Common myeloid progenitor, CD34-positive (primary cell): ENCODE results near the gene CSRP1.
A peak's percentile ranks its signal among the peaks of the same experiment; 100 is the strongest.
"Not testable (repeated sequence)": the region's sequence is repeated elsewhere in the genome, so short reads cannot be mapped to it uniquely, and the experiment has no call there.

Experiments
- CTCF ChIA-PET: fragments of 350-600 bp; sonication (Branson Sonifier 250); formaldehyde crosslinking; loops from one replicate; lab custom pipeline; 2021; ENCODE audit warnings: antibody characterized with exemption; lab: Charles Lee
- POLR2A ChIA-PET: fragments of 350-600 bp; sonication (Branson Sonifier 250); formaldehyde crosslinking; loops from one replicate; lab custom pipeline; 2021; ENCODE audit warnings: antibody characterized with exemption; lab: Charles Lee
- DNase-seq, 3 donors: peaks; one replicate each; pipeline versions ENCODE4 v3.0.0 to v3.0.0-alpha.2; 2013
- H3K27ac ChIP-seq, 2 experiments: 1 replicate in 1 of 2; 2 replicates in 1 of 2; pipeline ENCODE4 v1.7.0; 2013; ENCODE audit warnings: inconsistent platforms in 2 of 2, low read length in 2 of 2, mild to moderate bottlenecking in 2 of 2, low read depth in 1 of 2, moderate library complexity in 1 of 2; ENCODE audit not compliant: severe bottlenecking in 2 of 2, insufficient read depth in 1 of 2, poor library complexity in 1 of 2
- H3K27me3 ChIP-seq, 5 experiments: replicated peaks in 2 of 5; 1 replicate in 3 of 5; 2 replicates in 2 of 5; pipeline versions ENCODE4 v1.6.1 to v1.7.0; 2013; ENCODE audit warnings: low read length in 4 of 5, mild to moderate bottlenecking in 2 of 5, moderate library complexity in 2 of 5, inconsistent platforms in 1 of 5; ENCODE audit not compliant: insufficient read depth in 5 of 5, control insufficient read depth in 4 of 5
- H3K36me3 ChIP-seq, 4 experiments: 1 replicate in 2 of 4; 2 replicates in 2 of 4; pipeline versions ENCODE4 v1.6.1 to v1.7.0; 2013; ENCODE audit warnings: low read length in 3 of 4, control low read depth in 1 of 4, mild to moderate bottlenecking in 1 of 4; ENCODE audit not compliant: control insufficient read depth in 4 of 4, insufficient read depth in 4 of 4
- H3K4me1 ChIP-seq, 4 experiments: 1 replicate in 3 of 4; 2 replicates in 1 of 4; pipeline versions ENCODE4 v1.6.1 to v1.7.1; 2013; ENCODE audit warnings: low read length in 3 of 4, mild to moderate bottlenecking in 3 of 4, control low read depth in 1 of 4, inconsistent platforms in 1 of 4, moderate library complexity in 1 of 4; ENCODE audit not compliant: control insufficient read depth in 4 of 4, insufficient read depth in 4 of 4; ENCODE audit errors: control extremely low read depth in 1 of 4
- H3K4me3 ChIP-seq, 7 experiments: 1 replicate in 4 of 7; 2 replicates in 3 of 7; pipeline versions ENCODE4 v1.5.1 to v1.7.0; 2013; ENCODE audit warnings: mild to moderate bottlenecking in 7 of 7, low read length in 6 of 7, moderate library complexity in 6 of 7, inconsistent platforms in 2 of 7, low read depth in 2 of 7, control low read depth in 1 of 7; ENCODE audit not compliant: insufficient read depth in 4 of 7, control insufficient read depth in 1 of 7; ENCODE audit errors: extremely low read depth in 1 of 7
- H3K9me3 ChIP-seq, 5 experiments: 1 replicate in 4 of 5; 2 replicates in 1 of 5; pipeline versions ENCODE4 v1.6.1 to v1.7.1; 2013; ENCODE audit warnings: low read length in 4 of 5, mild to moderate bottlenecking in 2 of 5, inconsistent platforms in 1 of 5, low read depth in 1 of 5, moderate library complexity in 1 of 5; ENCODE audit not compliant: control insufficient read depth in 4 of 5, insufficient read depth in 2 of 5; ENCODE audit errors: control extremely low read depth in 1 of 5
- WGBS: methylation state at CpG from one replicate; pipeline ENCODE4 v1.1.5; 2013; ENCODE audit not compliant: insufficient coverage; 5-methylcytosine and 5-hydroxymethylcytosine counted together

The CSRP1 gene

GRCh38 chr1:201498621-201499020 is 8.3 kb downstream of the CSRP1 start:
- Histone ChIP-seq H3K9me3 (no peaks in the 10 kb centered on the region), H3K27me3 (no peaks in the 10 kb centered on the region), H3K36me3 (peaks cover 5 to 11% (median 9%) of the 10 kb centered on the region in 4 experiments), H3K27ac (no peak overlapping the region), H3K4me1 (peaks cover 2 to 24% (median 16%) of the 10 kb centered on the region in 4 experiments), H3K4me3 (no peak overlapping the region)
- CTCF ChIA-PET: interaction anchor here (0.6 to 32.1 kb wide), 3 partner anchors 7 to 63 kb away, joined by 3 to 1059 read pairs (median 1059); partner anchors contain the start of gene CSRP1
- POLR2A ChIA-PET: no interaction called here
- 98% methylated on average over 7 of the region's 8 CpGs for WGBS
- no peak for DNase-seq

GRCh38 chr1:201497935-201498509 is 8.9 kb downstream of the CSRP1 start:
- ChIA-PET POLR2A (no interaction called here), CTCF (interaction anchor here (29.7 to 32.1 kb wide), 2 partner anchors 7 to 10 kb away, joined by 1059 read pairs; partner anchors contain the start of gene CSRP1)
- no peak overlapping the region for H3K4me3 ChIP-seq
- WGBS: 96% methylated on average over 11 of the region's 16 CpGs
- H3K27ac ChIP-seq: no peak overlapping the region
- no peaks in the 10 kb centered on the region for H3K9me3 ChIP-seq
- DNase-seq: no peak
- H3K36me3 ChIP-seq: peaks cover 6 to 12% (median 12%) of the 10 kb centered on the region in 4 experiments
- H3K4me1 ChIP-seq: peaks cover 3 to 26% (median 14%) of the 10 kb centered on the region in 4 experiments
- no peaks in the 10 kb centered on the region for H3K27me3 ChIP-seq

- POLR2A ChIA-PET: no interaction called here
- CTCF ChIA-PET: interaction anchor here (1.2 to 32.1 kb wide), 3 partner anchors 5 to 48 kb away, joined by 3 to 1059 read pairs (median 1059); partner anchors contain the start of gene CSRP1
- no peaks in the 10 kb centered on the region for H3K27me3 ChIP-seq
- H3K4me1 ChIP-seq: peaks cover 3 to 26% (median 16%) of the 10 kb centered on the region in 4 experiments
- peaks cover 8 to 18% (median 15%) of the 10 kb centered on the region in 4 experiments for H3K36me3 ChIP-seq
- no peaks in the 10 kb centered on the region for H3K9me3 ChIP-seq
- WGBS: 96% methylated on average over 7 of the region's 8 CpGs
- DNase-seq: no peak
- H3K27ac ChIP-seq: no peak overlapping the region
- H3K4me3 ChIP-seq: no peak overlapping the region
These were observed 10.6 kb downstream of the CSRP1 start for GRCh38 chr1:201496296-201496690.

- 91% methylated on average over 7 of the region's 11 CpGs for WGBS
- H3K36me3 ChIP-seq: peaks cover 8 to 18% (median 15%) of the 10 kb centered on the region in 4 experiments
- ChIA-PET CTCF (interaction anchor here (29.7 to 32.1 kb wide), 2 partner anchors 4 to 13 kb away, joined by 1059 read pairs; partner anchors contain the start of gene CSRP1), POLR2A (no interaction called here)
- DNase-seq: no peak
- no peak overlapping the region for H3K4me3 ChIP-seq
- H3K9me3 ChIP-seq: no peaks in the 10 kb centered on the region
- no peaks in the 10 kb centered on the region for H3K27me3 ChIP-seq
- H3K27ac ChIP-seq: no peak overlapping the region
- peaks cover 7 to 30% (median 21%) of the 10 kb centered on the region in 4 experiments for H3K4me1 ChIP-seq
These were observed 11.2 kb downstream of the CSRP1 start for GRCh38 chr1:201495551-201496295.

GRCh38 chr1:201493757-201494617 is 12.9 kb downstream of the CSRP1 start:
- Histone ChIP-seq H3K36me3 (peaks cover 8 to 21% (median 16%) of the 10 kb centered on the region in 4 experiments), H3K4me3 (peak overlapping the region in 1 of 7 experiments; percentile 39), H3K9me3 (no peaks in the 10 kb centered on the region), H3K4me1 (peaks cover 12 to 48% (median 38%) of the 10 kb centered on the region in 4 experiments), H3K27ac (peak overlapping the region in 1 of 2 experiments; percentile 53), H3K27me3 (no peaks in the 10 kb centered on the region)
- ChIA-PET CTCF (interaction anchor here (1.5 to 32.1 kb wide), 3 partner anchors 3 to 59 kb away, joined by 4 to 1059 read pairs (median 1059); partner anchors contain the start of gene CSRP1), POLR2A (interaction anchor here (1.4 kb wide), 1 partner anchor 12 kb away, joined by 4 read pairs; no protein-coding TSS in a partner anchor)
- WGBS: 7% methylated on average over 9 of the region's 15 CpGs
- peak in 2 of 3 donors; percentile 48 to 49 for DNase-seq

- DNase-seq, H3K27me3 ChIP-seq, H3K4me3 ChIP-seq, H3K27ac ChIP-seq, H3K9me3 ChIP-seq: not testable (repeated sequence)
- peaks cover 12 to 52% (median 41%) of the 10 kb centered on the region in 4 experiments for H3K4me1 ChIP-seq
- CTCF ChIA-PET: interaction anchor here (0.6 to 32.1 kb wide), 4 partner anchors 2 to 332 kb away, joined by 3 to 1059 read pairs (median 532); partner anchors contain the start of gene CSRP1
- H3K36me3 ChIP-seq: peaks cover 9 to 28% (median 16%) of the 10 kb centered on the region in 4 experiments
- 95% methylated on average over 2 of the region's 3 CpGs for WGBS
- POLR2A ChIA-PET: interaction anchor here (1.4 kb wide), 1 partner anchor 11 kb away, joined by 4 read pairs; no protein-coding TSS in a partner anchor
These were observed 13.8 kb downstream of the CSRP1 start for GRCh38 chr1:201493026-201493656.
